ENCODE results near the gene VGLL4. TPM values are rescaled to one million over a fixed set of nuclear protein-coding genes. Genes with fewer than 3 reads are reported as not detected.
"Not testable (repeated sequence)": the region's sequence is repeated elsewhere in the genome, so short reads cannot be mapped to it uniquely, and the experiment has no call there.

VGLL4 gene
- total RNA-seq, 1 donor from 2014 or later: 146 TPM

GRCh38 chr3:11521167-11521566 lies 122.5 kb downstream of the VGLL4 start:
- H3K36me3 ChIP-seq: no peaks in the 10 kb centered on the region
- no peak overlapping the region for H3K27ac ChIP-seq
- intact Hi-C loops (cut with DNase I): no loop called here
- no peak for TF ChIP-seq CTCF (IDR thresholded peaks at IDR 0.05)
- peaks cover 0 to 23% of the 10 kb centered on the region in 2 donors for H3K4me1 ChIP-seq
- H3K9me3 ChIP-seq: no peaks in the 10 kb centered on the region
- peak in 1 of 2 donors; percentile 42 for DNase-seq (ENCODE audit: low spot score in 2 of 2)
- no peak overlapping the region for H3K4me3 ChIP-seq
- no peaks in the 10 kb centered on the region for H3K27me3 ChIP-seq

GRCh38 chr3:11517601-11518000 lies 126.1 kb downstream of the VGLL4 start:
- H3K4me3 ChIP-seq: no peak overlapping the region
- peak in 1 of 2 donors; percentile 16 for DNase-seq (ENCODE audit: low spot score in 2 of 2)
- H3K27me3 ChIP-seq: no peaks in the 10 kb centered on the region
- no peaks in the 10 kb centered on the region for H3K36me3 ChIP-seq
- no peak for TF ChIP-seq CTCF (IDR thresholded peaks at IDR 0.05)
- intact Hi-C loops (cut with DNase I): loop anchor here (5.0 kb wide), 1 partner anchor 35 kb away; no protein-coding TSS in a partner anchor
- peaks cover 8 to 23% of the 10 kb centered on the region in 2 donors for H3K4me1 ChIP-seq
- no peak overlapping the region for H3K27ac ChIP-seq
- no peaks in the 10 kb centered on the region for H3K9me3 ChIP-seq

GRCh38 chr3:11514191-11514821 lies 129.4 kb downstream of the VGLL4 start:
- H3K9me3 ChIP-seq: no peaks in the 10 kb centered on the region
- H3K27ac ChIP-seq: peak overlapping the region; percentile 81 to 86
- intact Hi-C loops (cut with DNase I): loop anchor here (1.0 to 5.0 kb wide), 3 partner anchors 48 to 127 kb away; no protein-coding TSS in a partner anchor
- no peaks in the 10 kb centered on the region for H3K36me3 ChIP-seq
- H3K4me1 ChIP-seq: peaks cover 15 to 33% of the 10 kb centered on the region in 2 donors
- no peak for TF ChIP-seq CTCF (IDR thresholded peaks at IDR 0.05)
- no peaks in the 10 kb centered on the region for H3K27me3 ChIP-seq
- peak; percentile 40 to 90 for DNase-seq (ENCODE audit: low spot score in 2 of 2)
- no peak overlapping the region for H3K4me3 ChIP-seq

- intact Hi-C loops (cut with DNase I): loop anchor here (1.0 to 5.0 kb wide), 3 partner anchors 47 to 126 kb away; no protein-coding TSS in a partner anchor
- Histone ChIP-seq H3K4me3 (no peak overlapping the region), H3K4me1 (peaks cover 15 to 37% of the 10 kb centered on the region in 2 donors), H3K9me3 (no peaks in the 10 kb centered on the region), H3K36me3 (no peaks in the 10 kb centered on the region), H3K27ac (peak overlapping the region; percentile 81 to 86), H3K27me3 (no peaks in the 10 kb centered on the region)
- TF ChIP-seq CTCF (IDR thresholded peaks at IDR 0.05): no peak
- DNase-seq (ENCODE audit: low spot score in 2 of 2): no peak
Observed at GRCh38 chr3:11513817-11514135, 129.9 kb downstream of the VGLL4 start.

- H3K4me1 ChIP-seq: peaks cover 19 to 42% of the 10 kb centered on the region in 2 donors
- intact Hi-C loops (cut with DNase I): loop anchor here (5.0 kb wide), 2 partner anchors 54 to 126 kb away; no protein-coding TSS in a partner anchor
- not testable (repeated sequence) for DNase-seq (ENCODE audit: low spot score in 2 of 2); H3K9me3 ChIP-seq; H3K4me3 ChIP-seq; H3K27me3 ChIP-seq; H3K36me3 ChIP-seq
- H3K27ac ChIP-seq: peak overlapping the region; percentile 81 to 86
Observed at GRCh38 chr3:11513125-11513816, 130.4 kb downstream of the VGLL4 start.

- not testable (repeated sequence) for H3K9me3 ChIP-seq; H3K27me3 ChIP-seq; DNase-seq (ENCODE audit: low spot score in 2 of 2); H3K36me3 ChIP-seq; H3K4me3 ChIP-seq
- peak overlapping the region; percentile 63 to 65 for H3K27ac ChIP-seq
- peaks cover 26 to 54% of the 10 kb centered on the region in 2 donors for H3K4me1 ChIP-seq
- intact Hi-C loops (cut with DNase I): loop anchor here (5.0 kb wide), 2 partner anchors 56 to 124 kb away; no protein-coding TSS in a partner anchor
Observed at GRCh38 chr3:11511606-11512005, 132.1 kb downstream of the VGLL4 start.

All from ascending aorta (tissue), 2 donors.